CD4-positive, CD25-positive, alpha-beta regulatory T cell (primary cell): Measurements from ENCODE around the gene QPRT. TPM values are rescaled to one million over a fixed set of nuclear protein-coding genes. Genes with fewer than 3 reads are reported as not detected.
"Not testable (repeated sequence)": the region's sequence is repeated elsewhere in the genome, so short reads cannot be mapped to it uniquely, and the experiment has no call there.

Experiments used
- ATAC-seq, 2 donors: fragments of 150-1000 bp; cut with Tn5 transposase; one replicate each; pipeline ENCODE4 v1.10.0; 2021; ENCODE audit warnings: low read depth in 2 of 2, moderate number of reproducible peaks in 2 of 2, moderate library complexity in 1 of 2
- DNase-seq, 3 donors: peaks; one replicate each; pipeline versions ENCODE4 v3.0.0 to v3.0.0-alpha.2; 2012 to 2022; ENCODE audit warnings: mixed read lengths in 1 of 3
- H3K27ac ChIP-seq: one replicate; pipeline ENCODE4 v1.7.0; 2013; ENCODE audit warnings: mild to moderate bottlenecking, low read length; ENCODE audit not compliant: insufficient read depth, poor library complexity, severe bottlenecking
- H3K27me3 ChIP-seq: one replicate; pipeline ENCODE4 v1.7.0; 2013; ENCODE audit warnings: low read length; ENCODE audit not compliant: control insufficient read depth, insufficient read depth
- H3K36me3 ChIP-seq: one replicate; pipeline ENCODE4 v1.7.0; 2013; ENCODE audit warnings: mild to moderate bottlenecking, low read length, moderate library complexity; ENCODE audit not compliant: control insufficient read depth, insufficient read depth
- H3K4me1 ChIP-seq: 2 replicates; pipeline ENCODE4 v1.7.0; 2013; ENCODE audit warnings: mild to moderate bottlenecking, low read length; ENCODE audit not compliant: insufficient read depth, control insufficient read depth, poor library complexity, severe bottlenecking
- H3K4me3 ChIP-seq: one replicate; pipeline ENCODE4 v1.7.0; 2013; ENCODE audit warnings: low read depth, mild to moderate bottlenecking, low read length, moderate library complexity
- H3K9me3 ChIP-seq, 2 experiments: 1 replicate in 1 of 2; 2 replicates in 1 of 2; pipeline ENCODE4 v1.7.0; 2013; ENCODE audit warnings: low read length in 2 of 2, mild to moderate bottlenecking in 1 of 2, moderate library complexity in 1 of 2; ENCODE audit not compliant: control insufficient read depth in 2 of 2
- H3K27ac Mint-ChIP-seq, 3 donors: one replicate each; pipeline ENCODE4 v1.8.0; 2020 to 2022; ENCODE audit warnings: mild to moderate bottlenecking in 3 of 3, mixed read lengths in 3 of 3, moderate library complexity in 2 of 3
- H3K27me3 Mint-ChIP-seq: one replicate; pipeline ENCODE4 v1.8.0; 2022; ENCODE audit warnings: mild to moderate bottlenecking, mixed read lengths
- H3K36me3 Mint-ChIP-seq: one replicate; pipeline ENCODE4 v1.8.0; 2020; ENCODE audit warnings: mixed read lengths
- H3K4me1 Mint-ChIP-seq, 4 donors: one replicate each; pipeline ENCODE4 v1.8.0; 2020 to 2022; ENCODE audit warnings: mixed read lengths in 4 of 4, mild to moderate bottlenecking in 1 of 4
- H3K4me3 Mint-ChIP-seq, 4 donors: one replicate each; pipeline ENCODE4 v1.8.0; 2020 to 2022; ENCODE audit warnings: mild to moderate bottlenecking in 4 of 4, mixed read lengths in 4 of 4, moderate library complexity in 3 of 4
- H3K9me3 Mint-ChIP-seq, 7 donors: one replicate each; pipeline ENCODE4 v1.8.0; 2020 to 2022; ENCODE audit warnings: mixed read lengths in 7 of 7, mild to moderate bottlenecking in 3 of 7, moderate library complexity in 2 of 7
- polyA plus RNA-seq, 4 donors: library from polyadenylated mRNA; unstranded; fragments of 300-500 nt; fragmentation: Illumina TruSeq; gene quantifications; one replicate each; pipeline ENCODE4 v1.2.3, GENCODE V29; 2021
- total RNA-seq: library from RNA; stranded (reverse); gene quantifications from one replicate; pipeline ENCODE4 v1.2.3, GENCODE V29; 2022

QPRT gene
- total RNA-seq = 2.4 TPM
- polyA plus RNA-seq = 1 to 10 TPM in 1 of 4 donors, under 1 TPM in 3; 0.53 to 2.1 (median 0.69) TPM

DNA sequence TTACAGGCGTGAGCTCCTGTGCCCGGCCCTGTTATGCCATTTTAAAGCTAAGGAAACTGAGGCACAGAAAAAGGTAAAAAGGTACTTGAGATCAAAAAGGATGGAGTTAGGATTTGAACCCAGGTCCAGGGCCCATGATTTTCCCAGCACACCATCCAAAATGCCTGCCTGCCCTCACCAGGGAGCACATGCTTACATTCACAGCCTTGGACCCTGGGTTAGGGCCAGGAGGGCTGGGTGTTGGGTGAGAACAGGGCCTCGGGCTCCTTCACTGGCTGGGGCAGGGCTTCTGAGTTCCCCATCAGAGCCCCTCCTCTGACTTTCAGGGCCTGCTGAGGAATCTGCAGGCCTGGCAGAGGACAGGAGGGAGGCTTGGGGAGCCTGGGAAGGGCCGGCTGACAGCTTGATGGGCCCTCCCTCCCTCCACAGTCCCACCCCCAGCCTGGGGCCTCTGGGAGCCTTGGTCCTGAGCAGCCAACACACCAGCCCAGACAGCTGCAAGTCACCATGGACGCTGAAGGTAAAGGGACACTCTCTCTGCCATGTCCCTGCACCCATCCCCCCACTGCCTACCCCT lies at the start of gene QPRT:
TSS of gene QPRT (plus strand) at position 490 of the 577 bp plus-strand sequence. CDS start at position 508, 18 bp downstream.
- Mint-ChIP-seq H3K27me3 (no peaks in the 10 kb centered on the region), H3K4me3 (peak within 1 kb of the TSS; percentile 43 to 78 (median 74)), H3K9me3 (no peaks in the 10 kb centered on the region), H3K27ac (peak within 1 kb of the TSS; percentile 60 to 88 (median 84)), H3K36me3 (no peaks in the 10 kb centered on the region), H3K4me1 (peaks cover 0 to 30% (median 15%) of the 10 kb centered on the region in 4 donors)
- Histone ChIP-seq H3K9me3 (no peaks in the 10 kb centered on the region), H3K27ac (peak within 1 kb of the TSS; percentile 53), H3K27me3 (no peaks in the 10 kb centered on the region), H3K36me3 (no peaks in the 10 kb centered on the region), H3K4me1 (peaks cover 18% of the 10 kb centered on the region), H3K4me3 (peak within 1 kb of the TSS; percentile 46)
- DNase-seq (no peak), ATAC-seq (no peak)

DNA sequence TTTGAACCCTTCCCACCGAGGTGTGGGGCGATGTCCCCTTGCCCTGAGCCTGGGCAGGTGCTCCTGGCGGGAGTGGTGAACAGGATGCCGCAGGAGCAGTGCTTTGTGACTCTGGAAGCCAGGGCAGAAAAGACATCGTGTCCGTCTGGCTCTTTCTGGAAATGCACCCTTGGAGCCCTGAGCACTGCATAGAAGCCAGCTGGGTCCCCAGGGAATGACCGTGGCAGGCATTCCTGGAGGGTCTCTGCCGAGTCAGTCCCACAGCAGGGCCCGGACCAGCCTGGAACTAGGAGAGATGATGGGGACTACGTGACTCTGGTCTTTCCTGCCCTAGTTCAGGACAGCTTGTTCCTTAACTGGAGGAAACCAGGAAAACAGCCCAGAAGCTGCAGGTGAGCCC lies 49.7 kb upstream of the QPRT start:
- not testable (repeated sequence) for DNase-seq, H3K9me3 Mint-ChIP-seq, H3K9me3 ChIP-seq, H3K4me3 Mint-ChIP-seq, H3K27ac Mint-ChIP-seq, H3K27me3 Mint-ChIP-seq, H3K27ac ChIP-seq, H3K27me3 ChIP-seq, H3K36me3 ChIP-seq, H3K36me3 Mint-ChIP-seq, H3K4me3 ChIP-seq, ATAC-seq
- H3K4me1 ChIP-seq = peaks cover 11% of the 10 kb centered on the region
- peaks cover 5 to 11% (median 6%) of the 10 kb centered on the region in 4 donors for H3K4me1 Mint-ChIP-seq

DNA sequence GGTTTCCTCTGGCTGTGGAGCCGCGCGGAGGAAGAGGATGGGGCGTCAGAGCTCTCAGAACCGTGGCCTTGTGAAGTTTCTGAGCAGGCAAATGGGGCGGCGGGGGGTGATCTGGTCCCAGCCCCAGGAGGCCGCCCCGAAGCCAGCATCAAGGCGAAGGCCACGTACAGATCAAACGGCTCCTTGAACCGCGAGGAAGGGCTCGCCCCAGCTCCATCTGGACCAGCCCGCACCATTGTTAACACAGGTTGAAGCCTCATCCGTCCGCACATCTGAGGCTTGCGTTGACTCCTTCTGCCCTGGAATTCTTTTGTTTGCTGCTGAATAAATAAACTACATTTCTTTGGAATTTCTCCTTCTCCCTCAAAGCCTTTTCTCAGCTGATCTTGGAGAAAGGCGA lies 47.3 kb upstream of the QPRT start:
- H3K36me3 ChIP-seq, H3K27me3 Mint-ChIP-seq, H3K9me3 ChIP-seq, H3K27ac ChIP-seq, H3K4me3 ChIP-seq, DNase-seq, H3K9me3 Mint-ChIP-seq, H3K27ac Mint-ChIP-seq, H3K36me3 Mint-ChIP-seq, ATAC-seq, H3K4me3 Mint-ChIP-seq, H3K27me3 ChIP-seq: not testable (repeated sequence)
- peaks cover 11% of the 10 kb centered on the region for H3K4me1 ChIP-seq
- H3K4me1 Mint-ChIP-seq = peaks cover 5 to 11% (median 6%) of the 10 kb centered on the region in 4 donors

DNA sequence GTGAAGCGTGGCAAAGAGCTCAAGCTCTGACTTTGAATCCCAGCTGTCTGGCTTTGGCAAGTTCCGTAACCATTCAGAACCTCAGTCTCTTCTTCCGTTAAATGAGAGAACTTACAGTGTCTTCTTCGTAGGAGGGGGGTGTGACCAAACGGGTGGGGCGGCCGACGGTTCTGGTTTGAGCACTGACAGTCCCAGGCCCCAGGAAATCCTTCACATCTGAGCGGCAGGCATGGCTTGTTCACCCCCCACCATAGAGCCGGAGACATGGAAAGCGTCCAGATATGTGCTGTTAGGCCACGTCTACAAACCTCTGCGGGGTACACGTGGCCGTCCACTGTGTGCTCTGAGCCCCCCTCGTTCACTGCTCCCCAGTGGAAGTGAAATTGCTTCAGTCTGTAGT lies 43.1 kb upstream of the QPRT start:
- H3K9me3 Mint-ChIP-seq, H3K4me3 Mint-ChIP-seq: not testable (repeated sequence)

DNA sequence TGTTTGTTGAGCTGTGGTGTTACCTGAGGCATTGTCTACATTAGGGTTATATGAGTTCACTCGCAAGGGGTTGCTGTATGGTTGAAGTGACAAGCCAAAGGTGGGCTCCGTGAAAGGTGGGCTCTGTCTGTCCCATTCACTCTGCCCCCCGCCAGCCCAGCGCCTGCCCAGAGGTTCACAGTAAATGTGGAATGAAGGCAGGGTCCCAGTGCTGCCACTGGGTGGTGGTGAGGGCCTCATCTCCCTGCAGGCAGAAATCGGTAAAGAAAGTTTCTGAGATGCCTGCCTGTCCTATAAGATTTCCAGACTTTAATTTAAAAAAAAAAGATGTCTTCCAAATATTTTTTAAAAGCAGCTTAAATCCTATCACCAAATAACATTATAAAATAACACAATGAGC lies 42.6 kb upstream of the QPRT start:
- H3K27ac ChIP-seq, H3K4me3 ChIP-seq, H3K36me3 ChIP-seq, H3K27ac Mint-ChIP-seq, DNase-seq, ATAC-seq, H3K9me3 Mint-ChIP-seq, H3K4me1 ChIP-seq, H3K36me3 Mint-ChIP-seq, H3K27me3 ChIP-seq, H3K9me3 ChIP-seq, H3K27me3 Mint-ChIP-seq, H3K4me3 Mint-ChIP-seq: not testable (repeated sequence)
- peaks cover 0 to 13% (median 4%) of the 10 kb centered on the region in 4 donors for H3K4me1 Mint-ChIP-seq

More for the DNA sequence above, 43.1 kb upstream of the QPRT start:
- H3K27ac ChIP-seq, H3K27me3 ChIP-seq, DNase-seq, H3K36me3 Mint-ChIP-seq, H3K9me3 ChIP-seq, H3K36me3 ChIP-seq, H3K27ac Mint-ChIP-seq, H3K4me3 ChIP-seq, H3K27me3 Mint-ChIP-seq, ATAC-seq, H3K4me1 Mint-ChIP-seq, H3K4me1 ChIP-seq: not testable (repeated sequence)

DNA sequence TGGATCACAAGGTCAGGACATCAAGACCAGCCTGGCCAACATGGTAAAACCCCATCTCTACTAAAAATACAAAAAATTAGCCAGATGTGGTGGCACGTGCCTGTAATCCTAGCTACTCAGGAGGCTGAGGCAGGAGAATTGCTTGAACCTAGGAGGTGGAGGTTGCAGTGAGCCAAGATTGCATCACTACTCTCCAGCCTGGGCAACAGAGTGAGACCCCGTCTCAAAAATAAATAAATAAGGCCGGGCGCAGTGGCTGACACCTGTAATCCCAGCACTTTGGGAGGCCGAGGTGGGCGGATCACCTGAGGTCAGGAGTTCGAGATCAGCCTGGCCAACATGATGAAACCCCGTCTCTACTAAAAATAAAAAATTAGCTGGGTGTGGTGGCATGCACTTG lies 40.2 kb upstream of the QPRT start:
- DNase-seq, H3K36me3 Mint-ChIP-seq, H3K4me3 Mint-ChIP-seq, H3K9me3 Mint-ChIP-seq, H3K27me3 Mint-ChIP-seq, ATAC-seq, H3K4me3 ChIP-seq, H3K27me3 ChIP-seq, H3K4me1 ChIP-seq, H3K27ac Mint-ChIP-seq, H3K9me3 ChIP-seq, H3K36me3 ChIP-seq, H3K27ac ChIP-seq: not testable (repeated sequence)
- peaks cover 0 to 19% (median 8%) of the 10 kb centered on the region in 4 donors for H3K4me1 Mint-ChIP-seq

DNA sequence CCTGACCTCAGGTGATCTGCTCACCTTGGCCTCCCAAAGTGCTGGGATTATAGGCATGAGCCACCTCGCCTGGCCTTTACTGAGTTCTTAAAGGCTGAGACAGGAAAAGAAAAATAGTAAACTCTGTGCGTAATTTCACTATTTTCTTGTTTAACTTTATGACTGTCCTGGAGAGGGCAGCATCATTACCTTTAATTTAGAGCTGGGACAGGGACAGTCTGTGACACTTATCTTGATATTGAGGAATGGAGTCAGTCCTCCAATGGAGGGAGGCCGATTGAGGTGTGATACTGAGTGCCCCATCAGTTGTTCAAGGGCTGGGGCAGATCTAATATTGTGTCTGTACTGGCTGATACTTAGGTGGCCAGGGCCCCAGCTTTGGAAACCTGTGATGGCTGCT lies 37.4 kb upstream of the QPRT start:
- Mint-ChIP-seq H3K9me3 (no peaks in the 10 kb centered on the region), H3K36me3 (no peaks in the 10 kb centered on the region), H3K27me3 (no peaks in the 10 kb centered on the region), H3K27ac (peak overlapping the region in 2 of 3 donors; percentile 31 to 37), H3K4me3 (peak overlapping the region in 1 of 4 donors; percentile 21), H3K4me1 (peaks cover 10 to 33% (median 20%) of the 10 kb centered on the region in 4 donors)
- Histone ChIP-seq H3K4me1 (peaks cover 11% of the 10 kb centered on the region), H3K36me3 (no peaks in the 10 kb centered on the region), H3K27ac (no peak overlapping the region), H3K27me3 (no peaks in the 10 kb centered on the region), H3K4me3 (no peak overlapping the region), H3K9me3 (no peaks in the 10 kb centered on the region)
- ATAC-seq (peak; percentile 56 to 59), DNase-seq (peak in 2 of 3 donors; percentile 32 to 63)

DNA sequence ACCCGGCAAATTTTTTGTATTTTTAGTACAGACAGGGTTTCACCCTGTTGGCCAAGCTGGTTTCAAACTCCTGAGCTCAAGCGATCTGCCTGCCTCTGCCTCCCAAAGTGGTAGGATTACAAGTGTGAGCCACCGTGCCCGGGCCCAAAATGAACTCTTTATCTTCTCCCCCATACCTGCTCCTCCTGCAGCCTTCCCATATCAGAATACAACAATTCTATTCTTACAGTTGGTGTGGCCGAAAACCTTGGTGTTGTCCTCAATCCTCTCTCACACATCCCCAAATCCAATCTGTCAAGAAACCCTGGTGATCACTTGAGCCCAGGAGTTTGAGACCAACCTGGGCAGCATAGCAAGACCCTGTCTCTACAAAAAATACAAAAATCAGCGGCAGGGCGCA lies 35.4 kb upstream of the QPRT start:
- DNase-seq (no peak), ATAC-seq (no peak)
- Mint-ChIP-seq H3K4me1 (peaks cover 10 to 33% (median 20%) of the 10 kb centered on the region in 4 donors), H3K36me3 (no peaks in the 10 kb centered on the region), H3K27ac (peak overlapping the region in 1 of 3 donors; percentile 26), H3K4me3 (no peak overlapping the region), H3K9me3 (no peaks in the 10 kb centered on the region), H3K27me3 (no peaks in the 10 kb centered on the region)
- Histone ChIP-seq H3K9me3 (no peaks in the 10 kb centered on the region), H3K4me1 (peaks cover 11% of the 10 kb centered on the region), H3K36me3 (no peaks in the 10 kb centered on the region), H3K27ac (no peak overlapping the region), H3K4me3 (no peak overlapping the region), H3K27me3 (no peaks in the 10 kb centered on the region)
